ENCODE measurements around the gene CEP164. TPM values are rescaled to one million over a fixed set of nuclear protein-coding genes. Genes with fewer than 3 reads are reported as not detected.

Gene CEP164
- total and polyA plus RNA-seq, 9 of the 15 experiments (the other 6 are each of a cell fraction or from before 2014, with no cell fraction given): 2.1 to 16.5 (median 10.4) TPM

DNA sequence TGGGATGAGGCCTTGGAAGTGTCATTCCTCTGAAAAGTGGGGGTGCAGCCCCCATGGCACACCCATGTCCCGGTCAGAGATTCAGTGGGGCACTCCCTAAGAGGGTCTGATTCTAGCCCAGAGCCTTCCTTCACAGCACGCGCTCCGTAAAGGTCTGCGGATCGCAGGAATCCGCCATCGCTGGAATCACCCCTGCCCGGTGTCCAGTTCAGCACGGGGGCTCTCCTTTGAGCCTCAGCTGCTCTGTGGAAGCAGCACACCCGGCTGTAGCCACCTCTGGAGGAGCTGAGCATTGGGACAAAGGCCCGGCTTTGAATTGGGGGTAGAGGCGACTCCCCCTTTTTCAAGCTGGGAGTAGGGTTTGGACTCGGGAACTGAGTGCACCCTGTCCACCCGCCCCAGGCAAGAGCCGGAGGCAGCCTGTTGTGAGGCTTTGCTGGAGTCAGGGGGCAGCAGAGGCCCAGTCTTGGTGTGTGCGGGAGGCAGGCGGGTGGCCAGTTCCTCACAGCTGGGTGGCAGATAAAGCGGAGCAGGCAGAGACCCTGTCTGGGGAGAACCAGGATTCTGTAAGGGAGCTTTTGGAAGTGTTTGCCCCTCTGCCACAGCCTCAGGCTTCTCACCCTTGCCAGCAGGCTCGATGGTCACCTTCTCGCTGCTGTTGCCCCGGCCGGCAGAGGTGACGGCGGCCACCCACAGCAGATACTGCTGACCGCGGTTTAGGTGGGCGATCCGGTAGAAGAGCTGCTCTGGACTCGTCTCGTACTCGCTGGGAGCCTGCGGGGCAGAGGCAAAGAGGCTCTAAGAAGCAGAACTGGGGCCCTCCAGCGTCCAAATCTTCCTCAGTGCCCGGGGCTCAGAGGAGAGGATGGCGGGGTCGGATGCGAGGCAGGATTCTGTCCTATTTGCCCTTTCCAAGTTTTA lies 115.9 kb downstream of the CEP164 start (continued):
- peak; percentile 61 for TF ChIP-seq RB1 (IDR thresholded peaks at IDR 0.05; ENCODE audit: low read depth)

DNA sequence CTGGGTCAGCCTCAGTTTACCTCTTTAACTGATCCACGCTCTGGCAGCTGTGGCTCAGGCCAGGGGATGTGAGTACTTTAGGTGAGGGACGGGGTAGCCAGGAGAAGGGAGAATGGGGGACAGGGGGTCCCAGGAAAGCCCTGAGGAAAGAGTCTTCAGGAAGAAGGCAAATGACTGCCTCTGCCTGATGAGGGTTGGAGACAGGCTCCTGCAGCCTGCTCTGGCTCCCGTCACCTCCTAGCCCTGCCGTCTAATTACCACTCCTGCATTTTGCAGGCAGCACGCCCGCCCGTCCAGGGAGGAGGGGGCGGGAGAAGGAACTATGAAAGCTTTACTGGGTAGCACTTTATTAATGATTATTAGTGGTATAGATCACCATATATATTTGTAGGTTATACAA lies 116.6 kb downstream of the CEP164 start:
- Histone ChIP-seq H3K27ac (ENCODE audit: extremely low read depth, low read depth, low read length) (no peak overlapping the region), H2AFZ (ENCODE audit: low read depth, low read length) (no peak overlapping the region), H3K4me2 (ENCODE audit: insufficient read depth, low read length) (no peak overlapping the region), H3K9me3 (replicated peaks; ENCODE audit: control insufficient read depth, insufficient read depth, low read depth, low read length) (no peaks in the 10 kb centered on the region; the same call in 1 of the 2 replicates), H3K9me1 (ENCODE audit: control insufficient read depth, insufficient read depth, low read length) (no peaks in the 10 kb centered on the region), H3K4me3 (no peak overlapping the region), H3K36me3 (ENCODE audit: control insufficient read depth, insufficient read depth, low read length) (no peaks in the 10 kb centered on the region), H3K4me1 (replicated peaks in 1 of 2; ENCODE audit: control insufficient read depth in 2 of 2, insufficient read depth in 2 of 2, low read length in 2 of 2) (peaks cover 0 to 14% of the 10 kb centered on the region in 2 experiments; a peak in 2 of 5 replicates), H3K79me2 (ENCODE audit: control insufficient read depth, insufficient read depth, low read length) (no peaks in the 10 kb centered on the region), H3K9ac (ENCODE audit: insufficient read depth in 1 of 2, low read depth in 2 of 2, low read length in 2 of 2) (no peak overlapping the region), H3K27me3 (ENCODE audit: control insufficient read depth in 2 of 2, insufficient read depth in 2 of 2, low read length in 2 of 2) (peaks cover 20 to 70% of the 10 kb centered on the region in 2 experiments; a peak in 4 of 5 replicates), H4K20me1 (replicated peaks; ENCODE audit: control insufficient read depth, insufficient read depth, low read length) (peaks cover 4% of the 10 kb centered on the region)
- 5% methylated on average over 8 of the region's 8 CpGs for WGBS (ENCODE audit: insufficient coverage, low coverage, missing lambda C conversion rate)
- DNase-seq (ENCODE audit: extremely low read depth in 1 of 4, low spot score in 3 of 4) (no peak), FAIRE-seq (no peak), ATAC-seq (no peak)
- POLR2A ChIA-PET: interaction anchor here (0.7 kb wide), 1 partner anchor 854 kb away, joined by 4 read pairs; no protein-coding TSS in a partner anchor
- in situ Hi-C loops (cut with MboI): loop anchor here (10.0 kb wide), 1 partner anchor 361 kb away; no protein-coding TSS in a partner anchor
- no TSS peak for BruUV-seq (replicated peaks)
- intact Hi-C loops (cut with micrococcal nuclease): loop anchor here (5.0 kb wide), 1 partner anchor 363 kb away; no protein-coding TSS in a partner anchor
- no peak for TF ChIP-seq MYC (IDR thresholded peaks at IDR 0.05; ENCODE audit: low read depth, low read length)
- TF ChIP-seq MYC (CRISPR knock-in tag; IDR thresholded peaks at IDR 0.05; ENCODE audit: borderline replicate concordance, low read depth): no peak
- no peak for TF ChIP-seq ARID1B (IDR thresholded peaks at IDR 0.05)
- TF ChIP-seq ZNF165 (CRISPR knock-in tag; IDR thresholded peaks at IDR 0.05; ENCODE audit: borderline replicate concordance): no peak
- TF ChIP-seq ZNF134 (CRISPR knock-in tag; conservative IDR thresholded peaks at IDR 0.05): no peak
- no peak for TF ChIP-seq ZNF507 (tag; conservative IDR thresholded peaks at IDR 0.05)
- no peak for TF ChIP-seq SAFB2 (IDR thresholded peaks at IDR 0.05; ENCODE audit: borderline replicate concordance, low read depth, low read length, severe bottlenecking)
- TF ChIP-seq ZNF699 (CRISPR knock-in tag; IDR thresholded peaks at IDR 0.05; ENCODE audit: insufficient replicate concordance): no peak
- no peak for TF ChIP-seq ZNF354B (CRISPR knock-in tag; IDR thresholded peaks at IDR 0.05)
- TF ChIP-seq MTF1 (CRISPR knock-in tag; IDR thresholded peaks at IDR 0.05; ENCODE audit: borderline replicate concordance): no peak
- TF ChIP-seq SMAD2 (IDR thresholded peaks at IDR 0.05; ENCODE audit: low read depth, low read length): no peak
- TF ChIP-seq, protein P1, sequence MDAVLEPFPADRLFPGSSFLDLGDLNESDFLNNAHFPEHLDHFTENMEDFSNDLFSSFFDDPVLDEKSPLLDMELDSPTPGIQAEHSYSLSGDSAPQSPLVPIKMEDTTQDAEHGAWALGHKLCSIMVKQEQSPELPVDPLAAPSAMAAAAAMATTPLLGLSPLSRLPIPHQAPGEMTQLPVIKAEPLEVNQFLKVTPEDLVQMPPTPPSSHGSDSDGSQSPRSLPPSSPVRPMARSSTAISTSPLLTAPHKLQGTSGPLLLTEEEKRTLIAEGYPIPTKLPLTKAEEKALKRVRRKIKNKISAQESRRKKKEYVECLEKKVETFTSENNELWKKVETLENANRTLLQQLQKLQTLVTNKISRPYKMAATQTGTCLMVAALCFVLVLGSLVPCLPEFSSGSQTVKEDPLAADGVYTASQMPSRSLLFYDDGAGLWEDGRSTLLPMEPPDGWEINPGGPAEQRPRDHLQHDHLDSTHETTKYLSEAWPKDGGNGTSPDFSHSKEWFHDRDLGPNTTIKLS (IDR thresholded peaks at IDR 0.05; ENCODE audit: borderline replicate concordance, low read depth): no peak
- TF ChIP-seq, protein P2, sequence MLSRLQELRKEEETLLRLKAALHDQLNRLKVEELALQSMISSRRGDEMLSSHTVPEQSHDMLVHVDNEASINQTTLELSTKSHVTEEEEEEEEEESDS (CRISPR knock-in tag; IDR thresholded peaks at IDR 0.05): no peak
- CTCF ChIA-PET (ENCODE audit: low intra/inter-chr PET ratio): interaction anchor here (0.7 kb wide), 1 partner anchor 223 kb away, joined by 3 read pairs; no protein-coding TSS in a partner anchor
